ENCODE data around the gene THBS3.
A peak's percentile ranks its signal among the peaks of the same experiment; 100 is the strongest.
"Not testable (repeated sequence)": the region's sequence is repeated elsewhere in the genome, so short reads cannot be mapped to it uniquely, and the experiment has no call there.

The THBS3 gene

GRCh38 chr1:155206891-155207805 is 549 bp downstream of the THBS3 start:
- DNase-seq, result peak; percentile 91

- DNase-seq, result no peak
Observed at GRCh38 chr1:155205969-155206593, 1.6 kb downstream of the THBS3 start.

- no peak for DNase-seq
Observed at GRCh38 chr1:155205035-155205434, 2.7 kb downstream of the THBS3 start.

GRCh38 chr1:155202731-155203515 is 4.8 kb downstream of the THBS3 start:
- DNase-seq, result no peak

- DNase-seq, result no peak
Observed at GRCh38 chr1:155202198-155202597, 5.5 kb downstream of the THBS3 start.

GRCh38 chr1:155200920-155201319 is 6.8 kb downstream of the THBS3 start:
- DNase-seq, result no peak

- DNase-seq, result no peak
Observed at GRCh38 chr1:155199792-155200191, 7.9 kb downstream of the THBS3 start.

GRCh38 chr1:155198547-155198906 is 9.2 kb downstream of the THBS3 start:
- no peak for DNase-seq

- no peak for DNase-seq
Observed at GRCh38 chr1:155197901-155198546, 9.7 kb downstream of the THBS3 start.

GRCh38 chr1:155196893-155197638 is 10.6 kb downstream of the THBS3 start:
- DNase-seq, result no peak

- DNase-seq, result no peak
Observed at GRCh38 chr1:155196103-155196892, 11.4 kb downstream of the THBS3 start.

- DNase-seq, result no peak
Observed at GRCh38 chr1:155195201-155196102, 12.2 kb downstream of the THBS3 start.

- not testable (repeated sequence) for DNase-seq
Observed at GRCh38 chr1:155193991-155194240, 13.8 kb downstream of the THBS3 start.

GRCh38 chr1:155193275-155193990 is 14.3 kb downstream of the THBS3 start:
- peak; percentile 87 for DNase-seq

- peak; percentile 39 for DNase-seq
Observed at GRCh38 chr1:155192346-155193274, 15.1 kb downstream of the THBS3 start.

- no peak for DNase-seq
Observed at GRCh38 chr1:155191904-155192303, 15.8 kb downstream of the THBS3 start.

- DNase-seq, result not testable (repeated sequence)
Observed at GRCh38 chr1:155189926-155190325, 17.8 kb downstream of the THBS3 start.

GRCh38 chr1:155188268-155188667 is 19.4 kb downstream of the THBS3 start:
- DNase-seq, result no peak

GRCh38 chr1:155187456-155187891 is 20.2 kb downstream of the THBS3 start:
- no peak for DNase-seq
